Esophagus squamous epithelium (tissue), 4 donors: ENCODE results near the gene PRRX2.

ENCODE experiments used
- CTCF ChIP-seq, 6 experiments: fragments of 450-650 bp in 4 of 6; fragments of 200-600 bp in 2 of 6; sonication (generic) in 2 of 6; IDR thresholded peaks; one replicate each; pipeline ENCODE4 v1.5.1; 2016 to 2019; ENCODE audit warnings: antibody characterized with exemption in 6 of 6, mild to moderate bottlenecking in 4 of 6, moderate library complexity in 4 of 6
- POLR2A ChIP-seq, 4 donors: fragments of 450-650 bp; IDR thresholded peaks; one replicate each; pipeline ENCODE4 v1.6.1; 2017; ENCODE audit warnings: antibody characterized with exemption in 4 of 4, mild to moderate bottlenecking in 4 of 4, moderate library complexity in 3 of 4

GRCh38 chr9:129629251-129629820, 36.1 kb upstream of the PRRX2 start:
- TF ChIP-seq POLR2A (IDR thresholded peaks at IDR 0.05): no peak
- TF ChIP-seq CTCF (IDR thresholded peaks at IDR 0.05): no peak
